Heart left ventricle (tissue), 16 donors: ENCODE results near the gene CILP2. TPM values are rescaled to one million over a fixed set of nuclear protein-coding genes. Genes with fewer than 3 reads are reported as not detected.

Experiments
- ATAC-seq, 4 donors: fragments of 200-7000 bp; cut with Tn5 transposase; one replicate each; pipeline ENCODE4 v1.9.1; 2020 to 2022; ENCODE audit warnings: moderate library complexity in 4 of 4, mild to moderate bottlenecking in 3 of 4, moderate number of reproducible peaks in 1 of 4
- DNase-seq, 5 donors: peaks; one replicate each; pipeline ENCODE4 v3.0.0-alpha.2; 2020
- H3K27ac ChIP-seq, 12 donors: fragments of 200-600 bp; sonication (generic) in 4 of 12; one replicate each; pipeline versions ENCODE4 v1.5.0 to v1.8.0; 2016 to 2022; ENCODE audit warnings: mild to moderate bottlenecking in 2 of 12
- H3K27me3 ChIP-seq, 9 donors: fragments of 200-600 bp; sonication (generic) in 2 of 9; one replicate each; pipeline versions ENCODE4 v1.5.1 to v1.8.0; 2016 to 2022; ENCODE audit warnings: mild to moderate bottlenecking in 3 of 9
- H3K36me3 ChIP-seq, 9 donors: fragments of 200-600 bp; sonication (generic) in 2 of 9; one replicate each; pipeline versions ENCODE4 v1.5.0 to v1.8.0; 2018 to 2022; ENCODE audit warnings: mild to moderate bottlenecking in 2 of 9
- H3K4me1 ChIP-seq, 12 donors: fragments of 200-600 bp; sonication (generic) in 4 of 12; one replicate each; pipeline versions ENCODE4 v1.5.0 to v1.8.0; 2016 to 2022; ENCODE audit warnings: mild to moderate bottlenecking in 3 of 12
- H3K4me3 ChIP-seq, 12 donors: fragments of 200-600 bp; sonication (generic) in 4 of 12; one replicate each; pipeline versions ENCODE4 v1.5.0 to v1.8.0; 2017 to 2022; ENCODE audit warnings: mild to moderate bottlenecking in 9 of 12, moderate library complexity in 4 of 12
- H3K9me3 ChIP-seq, 12 donors: fragments of 200-600 bp; sonication (generic) in 4 of 12; one replicate each; pipeline versions ENCODE4 v1.5.0 to v1.8.0; 2016 to 2022; ENCODE audit warnings: mild to moderate bottlenecking in 1 of 12
- POLR2A ChIP-seq, 2 donors: fragments of 450-650 bp; IDR thresholded peaks; one replicate each; pipeline ENCODE4 v1.6.1; 2017; ENCODE audit warnings: antibody characterized with exemption in 2 of 2, mild to moderate bottlenecking in 2 of 2, moderate library complexity in 2 of 2
- WGBS, 4 donors: extraction: QIAGEN DNeasy Blood & Tissue Kit in 2 of 4; methylation state at CpG; one replicate each; pipeline versions ENCODE4 v1.1.5 to v1.1.7; 2013 to 2018; 5-methylcytosine and 5-hydroxymethylcytosine counted together
- intact Hi-C, 10 donors: fragments of 100-400 bp; cut with DNase I; formaldehyde crosslinking; loops; one replicate each; pipeline versions ENCODE4 v1.11.1 to v1.14.2; 2022
- polyA plus RNA-seq, 2 donors: library from polyadenylated mRNA; stranded (reverse); fragments of 200-250 nt; gene quantifications; one replicate each; pipeline ENCODE4 v1.2.3, GENCODE V29; 2013
- total RNA-seq, 9 donors: library from RNA; depleted of rRNA in 2 of 9; stranded (reverse); fragments of >200 nt in 2 of 9; fragmentation: NEBNext Ultra II Directional in 3 of 9; extraction: Animal tissue kit (Norgen Biotek cat#: 25700) in 3 of 9; gene quantifications; one replicate each; pipeline versions ENCODE4 v1.1.0 to v1.2.4, GENCODE V29; 2016 to 2023
- TF ChIP-seq, protein P1 (sequence below), 12 donors: fragments of 200-600 bp; sonication (generic) in 4 of 12; IDR thresholded peaks; one replicate each; pipeline versions ENCODE4 v1.5.0 to v1.8.0; 2018 to 2022; ENCODE audit warnings: antibody characterized with exemption in 12 of 12, mild to moderate bottlenecking in 5 of 12
- donor health status: ischemic (EF 13 %, LVEDD 7.1; RV severe dilation, severe dysfunction).
- donor health status: healthy with polysubstance abuse.
- donor health status: DM: no; HTN: yes; CAD: no.
- donor health status: DM: no; HTN: no; CAD: no.
- donor health status: ischemic (EF 25% LVEDD 6.9; RV normal size, moderate dysfunction).
- donor health status: ischemic (EF 25% LVEDD 5.7; RV mildly dilated, moderate dysfunction).
- donor health status: healthy.
- donor health status: DM: yes; HTN: yes; CAD: no.
- donor health status: ischemic (EF 35%, LVEDD 5.7; RV mildly dilated, moderate dysfunction).
- donor health status: nonischemic (EF 11% LVEDD 7.7; RV severe dilation, severe dysfunction).
- donor health status: DM: yes; HTN: yes; CAD: no.
- donor health status: PGD.
- donor health status: ischemic (EF 29% LVEDD 5.4; RV normal size, mild dysfunction).
- donor health status: nonischemic (EF 23%, LVEDD 6.1; RV moderate dilation, normal function).

The CILP2 gene
- total and polyA plus RNA-seq, 11 donors = 0.07 to 0.61 (median 0.22) TPM; not detected in 2

DNA sequence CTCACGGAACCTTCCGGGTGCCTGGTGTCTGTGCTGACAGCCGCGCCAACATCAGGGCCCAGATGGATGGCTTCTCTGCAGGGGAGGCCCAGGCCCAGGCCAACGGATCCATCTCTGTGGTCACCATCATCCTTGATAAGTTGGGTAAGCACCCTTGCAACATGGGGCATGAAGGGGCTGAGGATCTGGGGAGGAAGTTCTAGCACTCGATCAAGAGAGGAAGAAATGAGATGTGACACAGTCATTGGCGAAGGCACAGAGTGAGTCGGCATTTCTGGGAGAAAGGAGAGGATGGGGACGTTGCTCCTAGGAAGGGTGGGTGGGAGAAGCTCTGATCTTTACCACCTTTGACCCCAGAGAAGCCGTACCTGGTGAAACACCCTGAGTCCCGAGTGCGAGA, 4.4 kb downstream of the CILP2 start:
- Histone ChIP-seq H3K4me1 (peaks cover 4 to 45% (median 21%) of the 10 kb centered on the region in 12 donors), H3K9me3 (no peaks in the 10 kb centered on the region), H3K4me3 (no peak overlapping the region), H3K27ac (no peak overlapping the region), H3K27me3 (peaks cover 23 to 84% (median 33%) of the 10 kb centered on the region in 9 donors), H3K36me3 (no peaks in the 10 kb centered on the region)
- intact Hi-C loops = no loop called here
- TF ChIP-seq, protein P1, sequence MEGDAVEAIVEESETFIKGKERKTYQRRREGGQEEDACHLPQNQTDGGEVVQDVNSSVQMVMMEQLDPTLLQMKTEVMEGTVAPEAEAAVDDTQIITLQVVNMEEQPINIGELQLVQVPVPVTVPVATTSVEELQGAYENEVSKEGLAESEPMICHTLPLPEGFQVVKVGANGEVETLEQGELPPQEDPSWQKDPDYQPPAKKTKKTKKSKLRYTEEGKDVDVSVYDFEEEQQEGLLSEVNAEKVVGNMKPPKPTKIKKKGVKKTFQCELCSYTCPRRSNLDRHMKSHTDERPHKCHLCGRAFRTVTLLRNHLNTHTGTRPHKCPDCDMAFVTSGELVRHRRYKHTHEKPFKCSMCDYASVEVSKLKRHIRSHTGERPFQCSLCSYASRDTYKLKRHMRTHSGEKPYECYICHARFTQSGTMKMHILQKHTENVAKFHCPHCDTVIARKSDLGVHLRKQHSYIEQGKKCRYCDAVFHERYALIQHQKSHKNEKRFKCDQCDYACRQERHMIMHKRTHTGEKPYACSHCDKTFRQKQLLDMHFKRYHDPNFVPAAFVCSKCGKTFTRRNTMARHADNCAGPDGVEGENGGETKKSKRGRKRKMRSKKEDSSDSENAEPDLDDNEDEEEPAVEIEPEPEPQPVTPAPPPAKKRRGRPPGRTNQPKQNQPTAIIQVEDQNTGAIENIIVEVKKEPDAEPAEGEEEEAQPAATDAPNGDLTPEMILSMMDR (IDR thresholded peaks at IDR 0.05) = no peak
- no peak for TF ChIP-seq POLR2A (IDR thresholded peaks at IDR 0.05)
- DNase-seq (no peak), ATAC-seq (no peak)
- 83 to 90% (median 88%) methylated on average over 12 of the region's 12 CpGs for WGBS, 4 donors

- H3K27me3 ChIP-seq = peaks cover 23 to 79% (median 29%) of the 10 kb centered on the region in 9 donors
Observed at GRCh38 chr19:19543101-19543500, 5.0 kb downstream of the CILP2 start.

DNA sequence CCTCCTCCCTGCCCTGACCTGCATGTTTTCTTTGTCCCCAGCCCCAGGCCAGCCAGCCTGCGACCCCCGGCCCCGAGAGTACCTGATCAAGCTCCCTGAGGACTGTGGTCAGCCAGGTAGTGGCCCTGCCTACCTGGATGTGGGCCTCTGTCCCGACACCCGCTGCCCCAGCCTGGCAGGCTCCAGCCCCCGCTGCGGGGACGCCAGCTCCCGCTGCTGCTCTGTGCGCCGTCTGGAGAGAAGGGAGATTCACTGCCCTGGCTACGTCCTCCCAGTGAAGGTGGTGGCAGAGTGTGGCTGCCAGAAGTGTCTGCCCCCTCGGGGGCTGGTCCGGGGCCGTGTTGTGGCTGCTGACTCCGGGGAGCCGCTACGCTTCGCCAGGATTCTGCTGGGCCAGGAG, 5.6 kb downstream of the CILP2 start:
- no peak for ATAC-seq

More at GRCh38 chr19:19543101-19543500, 5.0 kb downstream of the CILP2 start:
- H3K4me3 ChIP-seq = no peak overlapping the region
- WGBS, 4 donors = 89 to 95% (median 95%) methylated on average over 13 of the region's 13 CpGs
- DNase-seq (no peak), ATAC-seq (no peak)
- H3K9me3 ChIP-seq = no peaks in the 10 kb centered on the region
- no peaks in the 10 kb centered on the region for H3K36me3 ChIP-seq
- no peak overlapping the region for H3K27ac ChIP-seq
- intact Hi-C loops = no loop called here
- TF ChIP-seq POLR2A (IDR thresholded peaks at IDR 0.05) = no peak
- TF ChIP-seq, protein P1 (IDR thresholded peaks at IDR 0.05) = no peak
- H3K4me1 ChIP-seq = peaks cover 3 to 46% (median 17%) of the 10 kb centered on the region in 12 donors

GRCh38 chr19:19544257-19544953, 6.3 kb downstream of the CILP2 start:
- H3K4me3 ChIP-seq = no peak overlapping the region
- 88 to 95% (median 93%) methylated on average over 25 to 75 of the region's 75 CpGs for WGBS, 4 donors
- no peaks in the 10 kb centered on the region for H3K9me3 ChIP-seq
- H3K27me3 ChIP-seq = peaks cover 18 to 66% (median 23%) of the 10 kb centered on the region in 9 donors
- DNase-seq (no peak), ATAC-seq (no peak)
- H3K4me1 ChIP-seq = peaks cover 0 to 42% (median 12%) of the 10 kb centered on the region in 12 donors
- no peaks in the 10 kb centered on the region for H3K36me3 ChIP-seq
- intact Hi-C loops = no loop called here
- TF ChIP-seq, protein P1 (IDR thresholded peaks at IDR 0.05) = no peak
- no peak for TF ChIP-seq POLR2A (IDR thresholded peaks at IDR 0.05)
- no peak overlapping the region for H3K27ac ChIP-seq

More for the DNA sequence above, 5.6 kb downstream of the CILP2 start:
- TF ChIP-seq, protein P1 (IDR thresholded peaks at IDR 0.05) = no peak
- TF ChIP-seq POLR2A (IDR thresholded peaks at IDR 0.05) = no peak
- Histone ChIP-seq H3K27me3 (peaks cover 22 to 74% (median 24%) of the 10 kb centered on the region in 9 donors), H3K36me3 (no peaks in the 10 kb centered on the region), H3K4me3 (no peak overlapping the region), H3K9me3 (no peaks in the 10 kb centered on the region), H3K27ac (no peak overlapping the region), H3K4me1 (peaks cover 0 to 45% (median 13%) of the 10 kb centered on the region in 12 donors)
- intact Hi-C loops = no loop called here
- 89 to 93% (median 92%) methylated on average over 11 to 19 of the region's 19 CpGs for WGBS, 4 donors
- no peak for DNase-seq
